GM13976 (cell line): Measurements from ENCODE around the gene CRADD.

Experiments used
- DNase-seq: peaks from one replicate; pipeline ENCODE4 v3.0.0; 2012; ENCODE audit warnings: low spot score
- CTCF ChIP-seq: IDR thresholded peaks from 2 replicates; pipeline ENCODE4 v1.5.1; 2012; ENCODE audit warnings: borderline replicate concordance, mild to moderate bottlenecking; ENCODE audit not compliant: insufficient read depth; ENCODE audit errors: extremely low read depth, missing control alignments, control extremely low read depth
- in situ Hi-C: fragments of 300-500 bp; cut with MboI; formaldehyde crosslinking; loops from one replicate; pipeline ENCODE4 v1.12.0; 2022; ENCODE audit warnings: low sequenced_read_pairs, mixed read lengths, inconsistent platforms; ENCODE audit not compliant: unreplicated experiment

CRADD gene

GRCh38 chr12:93943780-93944179 lies 266.6 kb downstream of the CRADD start:
- DNase-seq = no peak
- no peak for TF ChIP-seq CTCF
- in situ Hi-C loops = no loop called here

- no peak for TF ChIP-seq CTCF
- in situ Hi-C loops = no loop called here
- DNase-seq = no peak
Observed at GRCh38 chr12:93944201-93944600, 267.0 kb downstream of the CRADD start.
